ENCODE measurements around the gene EVC.

EVC gene

GRCh38 chr4:5710961-5711478 lies at the start of gene EVC:
Gene EVC, plus strand, starts transcription at chr4:5711201. Its CDS starts 180 bp downstream, at chr4:5711381.
- no peak for DNase-seq (ENCODE audit: low read depth)
- TF ChIP-seq CTCF (IDR thresholded peaks at IDR 0.05; ENCODE audit: control insufficient read depth, insufficient read depth, low read depth, low read length, missing control alignments), result no peak
- peak within 1 kb of the TSS; percentile 72 for H3K4me3 ChIP-seq (ENCODE audit: control insufficient read depth, low read depth, low read length)

GRCh38 chr4:5661237-5661636 lies 49.8 kb upstream of the EVC start:
- no peak for DNase-seq (ENCODE audit: low read depth)
- TF ChIP-seq CTCF (IDR thresholded peaks at IDR 0.05; ENCODE audit: control insufficient read depth, insufficient read depth, low read depth, low read length, missing control alignments), result no peak
- H3K4me3 ChIP-seq (ENCODE audit: control insufficient read depth, low read depth, low read length), result no peak overlapping the region

GRCh38 chr4:5662555-5662954 lies 48.4 kb upstream of the EVC start:
- DNase-seq (ENCODE audit: low read depth), result no peak
- TF ChIP-seq CTCF (IDR thresholded peaks at IDR 0.05; ENCODE audit: control insufficient read depth, insufficient read depth, low read depth, low read length, missing control alignments), result no peak

GRCh38 chr4:5664778-5665177 lies 46.2 kb upstream of the EVC start:
- no peak overlapping the region for H3K4me3 ChIP-seq (ENCODE audit: control insufficient read depth, low read depth, low read length)
- TF ChIP-seq CTCF (IDR thresholded peaks at IDR 0.05; ENCODE audit: control insufficient read depth, insufficient read depth, low read depth, low read length, missing control alignments), result no peak
- DNase-seq (ENCODE audit: low read depth), result no peak

More at GRCh38 chr4:5662555-5662954, 48.4 kb upstream of the EVC start:
- no peak overlapping the region for H3K4me3 ChIP-seq (ENCODE audit: control insufficient read depth, low read depth, low read length)

GRCh38 chr4:5666741-5667140 lies 44.3 kb upstream of the EVC start:
- DNase-seq (ENCODE audit: low read depth), result no peak

GRCh38 chr4:5676763-5677162 lies 34.2 kb upstream of the EVC start:
- no peak overlapping the region for H3K4me3 ChIP-seq (ENCODE audit: control insufficient read depth, low read depth, low read length)
- DNase-seq (ENCODE audit: low read depth), result no peak

More at GRCh38 chr4:5666741-5667140, 44.3 kb upstream of the EVC start:
- no peak for TF ChIP-seq CTCF (IDR thresholded peaks at IDR 0.05; ENCODE audit: control insufficient read depth, insufficient read depth, low read depth, low read length, missing control alignments)
- H3K4me3 ChIP-seq (ENCODE audit: control insufficient read depth, low read depth, low read length), result no peak overlapping the region

More at GRCh38 chr4:5676763-5677162, 34.2 kb upstream of the EVC start:
- TF ChIP-seq CTCF (IDR thresholded peaks at IDR 0.05; ENCODE audit: control insufficient read depth, insufficient read depth, low read depth, low read length, missing control alignments), result no peak
